SK-N-SH treated with all-trans-retinoic acid at 6 μM for 48 hours (cell line): ENCODE data around the gene VCAN.

ENCODE experiments used
- ATAC-seq: fragments of 200-7000 bp; cut with Tn5 transposase; 3 replicates; pipeline ENCODE4 v1.9.1; 2020; ENCODE audit warnings: mild to moderate bottlenecking, moderate library complexity
- ARNTL ChIP-seq: fragments of 450-650 bp; formaldehyde crosslinking; IDR thresholded peaks from 2 replicates; pipeline ENCODE4 v1.5.0; 2020; ENCODE audit warnings: low read depth, mild to moderate bottlenecking, moderate library complexity, borderline replicate concordance
- BACH2 ChIP-seq: fragments of 250-450 bp; sonication (Bioruptor Pico); IDR thresholded peaks from 2 replicates; pipeline ENCODE4 v1.9.0; 2021; ENCODE audit warnings: mild to moderate bottlenecking, borderline replicate concordance
- CREB5 ChIP-seq: fragments of 250-450 bp; sonication (Bioruptor Pico); IDR thresholded peaks from 2 replicates; pipeline ENCODE4 v1.5.1; 2020; ENCODE audit warnings: low read depth, mild to moderate bottlenecking, moderate library complexity
- CSDC2 ChIP-seq: fragments of 250-450 bp; sonication (Bioruptor Pico); IDR thresholded peaks from 2 replicates; pipeline ENCODE4 v1.5.0; 2020; ENCODE audit warnings: mild to moderate bottlenecking, moderate library complexity
- ESRRG ChIP-seq: fragments of 250-450 bp; sonication (Bioruptor Pico); IDR thresholded peaks from 2 replicates; pipeline ENCODE4 v1.6.1; 2021; ENCODE audit warnings: mild to moderate bottlenecking
- GLIS3 ChIP-seq: fragments of 250-450 bp; sonication (Bioruptor Pico); IDR thresholded peaks from 2 replicates; pipeline ENCODE4 v1.5.0; 2020; ENCODE audit warnings: mild to moderate bottlenecking, moderate library complexity
- ISL1 ChIP-seq: fragments of 250-450 bp; sonication (Bioruptor Pico); IDR thresholded peaks from 2 replicates; pipeline ENCODE4 v2.1.2; 2022; ENCODE audit warnings: mild to moderate bottlenecking, moderate library complexity
- OSR1 ChIP-seq: fragments of 250-450 bp; sonication (Bioruptor Pico); IDR thresholded peaks from 2 replicates; pipeline ENCODE4 v1.8.0; 2022; ENCODE audit warnings: moderate library complexity, mild to moderate bottlenecking, inconsistent platforms
- POU6F1 ChIP-seq: fragments of 250-450 bp; sonication (Bioruptor Pico); IDR thresholded peaks from 2 replicates; pipeline ENCODE4 v1.8.0; 2021; ENCODE audit warnings: low read depth, mild to moderate bottlenecking, moderate library complexity, borderline replicate concordance
- PPARA ChIP-seq: fragments of 250-450 bp; sonication (Bioruptor Pico); IDR thresholded peaks from 2 replicates; pipeline ENCODE4 v1.5.0; 2020; ENCODE audit warnings: mild to moderate bottlenecking, borderline replicate concordance
- RARB ChIP-seq: fragments of 250-450 bp; sonication (Bioruptor Pico); IDR thresholded peaks from 2 replicates; pipeline ENCODE4 v1.8.0; 2021; ENCODE audit warnings: mild to moderate bottlenecking, moderate library complexity
- SNAI2 ChIP-seq: fragments of 250-450 bp; sonication (Bioruptor Pico); IDR thresholded peaks from 2 replicates; pipeline ENCODE4 v1.5.0; 2020; ENCODE audit warnings: mild to moderate bottlenecking, moderate library complexity
- TCF4 ChIP-seq: fragments of 250-450 bp; sonication (Bioruptor Pico); IDR thresholded peaks from 2 replicates; pipeline ENCODE4 v1.8.0; 2021; ENCODE audit warnings: mild to moderate bottlenecking, moderate library complexity, borderline replicate concordance
- TOX ChIP-seq: fragments of 250-450 bp; sonication (Bioruptor Pico); IDR thresholded peaks from 2 replicates; pipeline ENCODE4 v1.8.0; 2021; ENCODE audit warnings: mild to moderate bottlenecking, moderate library complexity, borderline replicate concordance
- ZC3H10 ChIP-seq: fragments of 250-450 bp; sonication (Bioruptor Pico); IDR thresholded peaks from 2 replicates; pipeline ENCODE4 v1.5.1; 2021; ENCODE audit warnings: mild to moderate bottlenecking, moderate library complexity
- ZFP3 ChIP-seq: fragments of 250-450 bp; sonication (Bioruptor Pico); IDR thresholded peaks from 2 replicates; pipeline ENCODE4 v1.5.0; 2020; ENCODE audit warnings: mild to moderate bottlenecking, moderate library complexity
- ZFP30 ChIP-seq: fragments of 450-650 bp; formaldehyde crosslinking; IDR thresholded peaks from 2 replicates; pipeline ENCODE4 v1.5.0; 2022; ENCODE audit warnings: mild to moderate bottlenecking, moderate library complexity
- ZNF565 ChIP-seq: fragments of 450-650 bp; formaldehyde crosslinking; conservative IDR thresholded peaks from 2 replicates; pipeline ENCODE4 v1.5.0; 2020; ENCODE audit warnings: low read depth, mild to moderate bottlenecking, moderate library complexity
- ZNF8 ChIP-seq: fragments of 450-650 bp; formaldehyde crosslinking; IDR thresholded peaks from 2 replicates; pipeline ENCODE4 v1.5.0; 2020; ENCODE audit warnings: mild to moderate bottlenecking, moderate library complexity
- TF ChIP-seq, protein P1 (sequence below): fragments of 250-450 bp; sonication (Bioruptor Pico); IDR thresholded peaks from 2 replicates; pipeline ENCODE4 v1.5.0; 2020; ENCODE audit warnings: mild to moderate bottlenecking, moderate library complexity
- TF ChIP-seq, protein P2 (sequence below): fragments of 250-450 bp; sonication (Bioruptor Pico); IDR thresholded peaks from 2 replicates; pipeline ENCODE4 v1.5.1; 2021; ENCODE audit warnings: mild to moderate bottlenecking, moderate library complexity
- TF ChIP-seq, protein P3 (sequence below): fragments of 250-450 bp; sonication (Bioruptor Pico); IDR thresholded peaks from 2 replicates; pipeline ENCODE4 v1.8.0; 2020; ENCODE audit warnings: mild to moderate bottlenecking, moderate library complexity, borderline replicate concordance

Gene VCAN

GRCh38 chr5:83538786-83539462 lies 67.4 kb downstream of the VCAN start:
- ATAC-seq, result no peak
- TF ChIP-seq ARNTL (no peak), SNAI2 (CRISPR knock-in tag) (no peak), CSDC2 (no peak), OSR1 (CRISPR knock-in tag) (no peak), ESRRG (CRISPR knock-in tag) (no peak), BACH2 (CRISPR knock-in tag) (no peak), CREB5 (CRISPR knock-in tag) (no peak), TOX (CRISPR knock-in tag) (no peak), POU6F1 (no peak), RARB (CRISPR knock-in tag) (no peak), ZFP30 (CRISPR knock-in tag) (no peak), TCF4 (no peak)
- TF ChIP-seq, protein P1, sequence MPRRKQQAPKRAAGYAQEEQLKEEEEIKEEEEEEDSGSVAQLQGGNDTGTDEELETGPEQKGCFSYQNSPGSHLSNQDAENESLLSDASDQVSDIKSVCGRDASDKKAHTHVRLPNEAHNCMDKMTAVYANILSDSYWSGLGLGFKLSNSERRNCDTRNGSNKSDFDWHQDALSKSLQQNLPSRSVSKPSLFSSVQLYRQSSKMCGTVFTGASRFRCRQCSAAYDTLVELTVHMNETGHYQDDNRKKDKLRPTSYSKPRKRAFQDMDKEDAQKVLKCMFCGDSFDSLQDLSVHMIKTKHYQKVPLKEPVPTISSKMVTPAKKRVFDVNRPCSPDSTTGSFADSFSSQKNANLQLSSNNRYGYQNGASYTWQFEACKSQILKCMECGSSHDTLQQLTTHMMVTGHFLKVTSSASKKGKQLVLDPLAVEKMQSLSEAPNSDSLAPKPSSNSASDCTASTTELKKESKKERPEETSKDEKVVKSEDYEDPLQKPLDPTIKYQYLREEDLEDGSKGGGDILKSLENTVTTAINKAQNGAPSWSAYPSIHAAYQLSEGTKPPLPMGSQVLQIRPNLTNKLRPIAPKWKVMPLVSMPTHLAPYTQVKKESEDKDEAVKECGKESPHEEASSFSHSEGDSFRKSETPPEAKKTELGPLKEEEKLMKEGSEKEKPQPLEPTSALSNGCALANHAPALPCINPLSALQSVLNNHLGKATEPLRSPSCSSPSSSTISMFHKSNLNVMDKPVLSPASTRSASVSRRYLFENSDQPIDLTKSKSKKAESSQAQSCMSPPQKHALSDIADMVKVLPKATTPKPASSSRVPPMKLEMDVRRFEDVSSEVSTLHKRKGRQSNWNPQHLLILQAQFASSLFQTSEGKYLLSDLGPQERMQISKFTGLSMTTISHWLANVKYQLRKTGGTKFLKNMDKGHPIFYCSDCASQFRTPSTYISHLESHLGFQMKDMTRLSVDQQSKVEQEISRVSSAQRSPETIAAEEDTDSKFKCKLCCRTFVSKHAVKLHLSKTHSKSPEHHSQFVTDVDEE (CRISPR knock-in tag), result no peak
- TF ChIP-seq, protein P2, sequence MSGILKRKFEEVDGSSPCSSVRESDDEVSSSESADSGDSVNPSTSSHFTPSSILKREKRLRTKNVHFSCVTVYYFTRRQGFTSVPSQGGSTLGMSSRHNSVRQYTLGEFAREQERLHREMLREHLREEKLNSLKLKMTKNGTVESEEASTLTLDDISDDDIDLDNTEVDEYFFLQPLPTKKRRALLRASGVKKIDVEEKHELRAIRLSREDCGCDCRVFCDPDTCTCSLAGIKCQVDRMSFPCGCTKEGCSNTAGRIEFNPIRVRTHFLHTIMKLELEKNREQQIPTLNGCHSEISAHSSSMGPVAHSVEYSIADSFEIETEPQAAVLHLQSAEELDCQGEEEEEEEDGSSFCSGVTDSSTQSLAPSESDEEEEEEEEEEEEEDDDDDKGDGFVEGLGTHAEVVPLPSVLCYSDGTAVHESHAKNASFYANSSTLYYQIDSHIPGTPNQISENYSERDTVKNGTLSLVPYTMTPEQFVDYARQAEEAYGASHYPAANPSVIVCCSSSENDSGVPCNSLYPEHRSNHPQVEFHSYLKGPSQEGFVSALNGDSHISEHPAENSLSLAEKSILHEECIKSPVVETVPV (CRISPR knock-in tag), result no peak

- no peak for ATAC-seq
- TF ChIP-seq OSR1 (CRISPR knock-in tag) (no peak), ESRRG (CRISPR knock-in tag) (no peak), TOX (CRISPR knock-in tag) (no peak), GLIS3 (CRISPR knock-in tag) (no peak), ZNF8 (CRISPR knock-in tag) (no peak), SNAI2 (CRISPR knock-in tag) (no peak), ARNTL (no peak), CSDC2 (no peak), ISL1 (CRISPR knock-in tag) (no peak), ZNF565 (CRISPR knock-in tag) (no peak), ZC3H10 (CRISPR knock-in tag) (no peak), BACH2 (CRISPR knock-in tag) (no peak), CREB5 (CRISPR knock-in tag) (no peak), ZFP30 (CRISPR knock-in tag) (no peak), ZFP3 (no peak), POU6F1 (no peak), PPARA (CRISPR knock-in tag) (no peak)
- TF ChIP-seq, protein P3, sequence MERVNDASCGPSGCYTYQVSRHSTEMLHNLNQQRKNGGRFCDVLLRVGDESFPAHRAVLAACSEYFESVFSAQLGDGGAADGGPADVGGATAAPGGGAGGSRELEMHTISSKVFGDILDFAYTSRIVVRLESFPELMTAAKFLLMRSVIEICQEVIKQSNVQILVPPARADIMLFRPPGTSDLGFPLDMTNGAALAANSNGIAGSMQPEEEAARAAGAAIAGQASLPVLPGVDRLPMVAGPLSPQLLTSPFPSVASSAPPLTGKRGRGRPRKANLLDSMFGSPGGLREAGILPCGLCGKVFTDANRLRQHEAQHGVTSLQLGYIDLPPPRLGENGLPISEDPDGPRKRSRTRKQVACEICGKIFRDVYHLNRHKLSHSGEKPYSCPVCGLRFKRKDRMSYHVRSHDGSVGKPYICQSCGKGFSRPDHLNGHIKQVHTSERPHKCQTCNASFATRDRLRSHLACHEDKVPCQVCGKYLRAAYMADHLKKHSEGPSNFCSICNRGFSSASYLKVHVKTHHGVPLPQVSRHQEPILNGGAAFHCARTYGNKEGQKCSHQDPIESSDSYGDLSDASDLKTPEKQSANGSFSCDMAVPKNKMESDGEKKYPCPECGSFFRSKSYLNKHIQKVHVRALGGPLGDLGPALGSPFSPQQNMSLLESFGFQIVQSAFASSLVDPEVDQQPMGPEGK, result no peak
- TF ChIP-seq, protein P1 (CRISPR knock-in tag), result no peak
- TF ChIP-seq, all 23 proteins: peak for 0
These were observed 67.9 kb downstream of the VCAN start for GRCh38 chr5:83539463-83539790.
